KMS-11 (cell line): ENCODE results near the gene PRMT5.

ENCODE experiments used
- H2AFZ ChIP-seq: fragments of 200-600 bp; sonication (generic); 2 replicates; pipeline ENCODE4 v1.6.1; 2016; ENCODE audit warnings: antibody characterized with exemption, mixed run types, low read depth
- H3K27ac ChIP-seq: fragments of 200-600 bp; sonication (generic); 2 replicates; pipeline ENCODE4 v1.6.1; 2016; ENCODE audit warnings: mild to moderate bottlenecking, mixed run types
- H3K27me3 ChIP-seq: fragments of 200-600 bp; sonication (generic); 2 replicates; pipeline ENCODE4 v1.6.1; 2017; ENCODE audit warnings: mild to moderate bottlenecking, low read depth, mixed run types, moderate library complexity; ENCODE audit not compliant: insufficient read depth
- H3K36me3 ChIP-seq: fragments of 200-600 bp; sonication (generic); 2 replicates; pipeline ENCODE4 v1.6.1; 2017; ENCODE audit warnings: mild to moderate bottlenecking, mixed run types; ENCODE audit not compliant: insufficient read depth
- H3K4me1 ChIP-seq: fragments of 200-600 bp; sonication (generic); 2 replicates; pipeline ENCODE4 v1.6.1; 2016; ENCODE audit warnings: mild to moderate bottlenecking, low read depth, mixed run types; ENCODE audit not compliant: poor library complexity, severe bottlenecking
- H3K4me2 ChIP-seq: fragments of 200-600 bp; sonication (generic); 2 replicates; pipeline ENCODE4 v1.7.0; 2016; ENCODE audit warnings: mild to moderate bottlenecking, mixed run types
- H3K4me3 ChIP-seq: fragments of 200-600 bp; sonication (generic); IDR thresholded peaks from 2 replicates; pipeline ENCODE4 v1.6.1; 2017; ENCODE audit warnings: low read depth, low read length, mixed read lengths; ENCODE audit not compliant: insufficient read depth
- H3K79me2 ChIP-seq: fragments of 200-600 bp; sonication (generic); 2 replicates; pipeline ENCODE4 v1.6.1; 2016; ENCODE audit warnings: low read depth, mixed run types; ENCODE audit not compliant: insufficient read depth
- H3K9ac ChIP-seq: fragments of 200-600 bp; sonication (generic); 2 replicates; pipeline ENCODE4 v1.6.1; 2016; ENCODE audit warnings: mild to moderate bottlenecking, mixed run types
- H4K20me1 ChIP-seq: fragments of 200-600 bp; sonication (generic); 2 replicates; pipeline ENCODE4 v1.6.1; 2016; ENCODE audit warnings: mild to moderate bottlenecking, mixed run types; ENCODE audit not compliant: insufficient read depth
- CTCF ChIP-seq: fragments of 200-600 bp; sonication (generic); conservative IDR thresholded peaks from 2 replicates; pipeline ENCODE4 v1.6.1; 2017; ENCODE audit warnings: low read depth, mild to moderate bottlenecking, antibody characterized with exemption, low read length, moderate library complexity, mixed read lengths

Gene PRMT5

GRCh38 chr14:22895402-22895801, 33.8 kb downstream of the PRMT5 start:
- no peak for TF ChIP-seq CTCF
- no peaks in the 10 kb centered on the region for H3K27me3 ChIP-seq

GRCh38 chr14:22893706-22894105, 35.5 kb downstream of the PRMT5 start:
- peaks cover 15% of the 10 kb centered on the region for H3K4me1 ChIP-seq
- H2AFZ ChIP-seq, result no peak overlapping the region
- no peak overlapping the region for H3K9ac ChIP-seq
- H3K27me3 ChIP-seq, result no peaks in the 10 kb centered on the region
- no peak overlapping the region for H3K4me3 ChIP-seq
- H4K20me1 ChIP-seq, result no peaks in the 10 kb centered on the region
- H3K27ac ChIP-seq, result no peak overlapping the region
- no peak overlapping the region for H3K4me2 ChIP-seq
- H3K79me2 ChIP-seq, result no peaks in the 10 kb centered on the region
- TF ChIP-seq CTCF, result no peak
- H3K36me3 ChIP-seq, result no peaks in the 10 kb centered on the region

More at GRCh38 chr14:22895402-22895801, 33.8 kb downstream of the PRMT5 start:
- H2AFZ ChIP-seq, result no peak overlapping the region
- H3K27ac ChIP-seq, result no peak overlapping the region
- no peaks in the 10 kb centered on the region for H3K79me2 ChIP-seq
- no peak overlapping the region for H3K4me3 ChIP-seq
- no peaks in the 10 kb centered on the region for H3K36me3 ChIP-seq
- no peak overlapping the region for H3K9ac ChIP-seq
- no peak overlapping the region for H3K4me2 ChIP-seq
- H4K20me1 ChIP-seq, result no peaks in the 10 kb centered on the region
- peaks cover 8% of the 10 kb centered on the region for H3K4me1 ChIP-seq

GRCh38 chr14:22892488-22892887, 36.7 kb downstream of the PRMT5 start:
- peaks cover 21% of the 10 kb centered on the region for H3K4me1 ChIP-seq
- no peak overlapping the region for H3K4me3 ChIP-seq
- no peaks in the 10 kb centered on the region for H3K27me3 ChIP-seq
- H3K4me2 ChIP-seq, result no peak overlapping the region
- H3K79me2 ChIP-seq, result no peaks in the 10 kb centered on the region
- no peaks in the 10 kb centered on the region for H3K36me3 ChIP-seq
- no peak for TF ChIP-seq CTCF
- no peaks in the 10 kb centered on the region for H4K20me1 ChIP-seq
- no peak overlapping the region for H2AFZ ChIP-seq
- no peak overlapping the region for H3K9ac ChIP-seq
- no peak overlapping the region for H3K27ac ChIP-seq

GRCh38 chr14:22890416-22890815, 38.8 kb downstream of the PRMT5 start:
- no peak overlapping the region for H3K9ac ChIP-seq
- no peak overlapping the region for H2AFZ ChIP-seq
- H3K27ac ChIP-seq, result no peak overlapping the region
- no peaks in the 10 kb centered on the region for H4K20me1 ChIP-seq
- 0 out of 2 replicates have a peak overlapping the region, but pooled peaks have one; percentile 9 for H3K4me2 ChIP-seq
- H3K79me2 ChIP-seq, result no peaks in the 10 kb centered on the region
- H3K4me3 ChIP-seq, result no peak overlapping the region
- TF ChIP-seq CTCF, result no peak
- H3K36me3 ChIP-seq, result no peaks in the 10 kb centered on the region
- peaks cover 30% of the 10 kb centered on the region for H3K4me1 ChIP-seq
- no peaks in the 10 kb centered on the region for H3K27me3 ChIP-seq
